Activated T-cell treated with anti-CD3 and anti-CD28 coated beads, Interleukin-2, amount 50 U/mL, for 4 hours (primary cell): ENCODE data around the gene JAM2. TPM values are rescaled to one million over a fixed set of nuclear protein-coding genes. Genes with fewer than 3 reads are reported as not detected.

Experiments used
- ATAC-seq, 2 donors: fragments of 200-7000 bp; cut with Tn5 transposase; one replicate each; pipeline ENCODE4 v1.10.0; 2021
- DNase-seq: peaks from one replicate; pipeline ENCODE4 v3.0.0-alpha.2; 2020
- H3K27me3 Mint-ChIP-seq: one replicate; pipeline ENCODE4 v1.8.0; 2021; ENCODE audit warnings: low read depth, mixed read lengths
- H3K36me3 Mint-ChIP-seq: one replicate; pipeline ENCODE4 v1.8.0; 2022; ENCODE audit warnings: mixed read lengths; ENCODE audit not compliant: insufficient read depth
- H3K4me1 Mint-ChIP-seq: one replicate; pipeline ENCODE4 v1.8.0; 2021; ENCODE audit warnings: low read depth, mixed read lengths
- H3K4me3 Mint-ChIP-seq: one replicate; pipeline ENCODE4 v1.8.0; 2021; ENCODE audit warnings: mild to moderate bottlenecking, moderate library complexity, mixed read lengths
- H3K9me3 Mint-ChIP-seq: one replicate; pipeline ENCODE4 v1.8.0; 2021; ENCODE audit warnings: mixed read lengths
- total RNA-seq, 3 donors: library from RNA; stranded (reverse); gene quantifications; one replicate each; pipeline ENCODE4 v1.2.1, GENCODE V29; 2021

The JAM2 gene
- total RNA-seq, 3 donors from 2014 or later: 0.13 to 0.46 (median 0.29) TPM

DNA sequence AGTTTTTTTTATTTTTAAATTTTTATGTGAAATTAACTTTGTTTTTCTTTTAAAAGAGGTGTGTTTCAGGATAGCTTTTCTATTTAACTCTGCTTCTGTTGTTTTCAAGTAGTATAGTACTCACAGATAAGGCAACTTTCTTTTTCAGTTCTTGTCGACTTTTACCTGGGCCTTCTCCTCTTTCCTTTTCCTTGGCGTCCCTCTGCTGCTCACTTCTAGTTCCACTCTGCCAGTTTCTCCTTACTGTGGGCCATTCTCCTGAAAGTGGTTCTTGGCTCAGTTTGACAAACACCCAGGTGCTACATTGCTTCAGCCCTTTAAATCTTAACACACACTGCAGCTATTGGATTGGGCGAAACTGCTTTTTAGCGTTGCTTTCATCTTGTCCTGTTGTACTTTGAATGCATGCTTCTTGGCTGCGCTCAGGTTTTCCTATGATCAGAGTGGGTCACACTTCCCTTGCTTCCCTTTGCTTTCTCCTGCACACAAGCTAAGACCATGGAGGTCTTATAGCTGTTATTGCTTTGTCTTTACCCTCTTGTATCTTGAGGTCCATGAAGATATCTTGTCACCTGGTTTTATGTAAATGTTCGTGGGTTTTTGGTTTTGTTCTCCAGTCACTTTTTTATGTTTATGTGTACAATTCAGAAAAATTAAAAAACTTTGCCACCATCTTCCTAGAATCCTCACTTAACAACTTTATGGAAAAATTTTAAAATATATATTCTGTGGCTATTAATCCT lies 117.3 kb downstream of the JAM2 start:
- no peaks in the 10 kb centered on the region for H3K9me3 Mint-ChIP-seq
- no peaks in the 10 kb centered on the region for H3K27me3 Mint-ChIP-seq
- DNase-seq (no peak), ATAC-seq (no peak)
- H3K36me3 Mint-ChIP-seq: peaks cover 62% of the 10 kb centered on the region
- peaks cover 13% of the 10 kb centered on the region for H3K4me1 Mint-ChIP-seq
- H3K4me3 Mint-ChIP-seq: peak overlapping the region; percentile 1

DNA sequence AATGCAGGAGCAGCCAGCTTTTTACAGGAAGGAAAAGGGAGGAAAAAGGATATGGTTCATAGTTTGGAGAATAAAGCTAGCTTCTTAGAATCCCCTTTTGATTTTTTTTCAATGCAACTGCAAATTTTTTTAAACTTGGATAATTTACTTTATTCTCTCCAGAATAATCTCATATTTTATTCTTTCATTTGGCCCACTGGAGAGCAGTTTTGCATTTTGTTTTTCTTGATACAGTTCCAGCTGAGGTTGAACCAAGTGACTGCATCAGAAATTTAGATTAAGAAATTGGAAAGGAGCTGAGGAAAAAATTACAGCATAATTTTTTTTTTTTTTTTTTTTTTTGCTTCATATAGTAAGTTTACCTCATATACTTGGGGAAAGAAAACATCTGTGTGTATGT lies 118.5 kb downstream of the JAM2 start:
- H3K4me3 Mint-ChIP-seq: no peak overlapping the region
- no peaks in the 10 kb centered on the region for H3K27me3 Mint-ChIP-seq
- peaks cover 13% of the 10 kb centered on the region for H3K4me1 Mint-ChIP-seq
- ATAC-seq (no peak), DNase-seq (no peak)
- H3K36me3 Mint-ChIP-seq: peaks cover 66% of the 10 kb centered on the region
- H3K9me3 Mint-ChIP-seq: no peaks in the 10 kb centered on the region

DNA sequence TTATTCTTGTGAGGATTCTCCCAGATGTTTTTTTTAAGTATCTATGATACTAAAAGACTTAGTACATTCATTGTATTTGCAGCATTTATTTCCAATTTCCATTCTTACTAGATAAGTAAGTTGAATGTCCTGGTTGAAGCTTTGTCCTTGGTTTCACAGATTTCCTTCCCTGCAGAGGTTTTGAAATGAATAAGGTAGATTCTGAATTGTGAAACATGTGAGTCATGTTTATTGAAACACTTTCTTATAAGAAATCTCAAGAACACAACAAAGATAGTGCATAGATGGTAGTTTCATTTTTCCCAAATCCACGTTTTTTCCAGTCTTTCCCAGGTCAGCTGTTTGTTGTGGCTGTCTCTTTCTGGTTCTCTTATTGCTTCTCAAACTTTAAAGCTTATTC lies 120.5 kb downstream of the JAM2 start:
- Mint-ChIP-seq H3K27me3 (no peaks in the 10 kb centered on the region), H3K36me3 (peaks cover 65% of the 10 kb centered on the region), H3K4me3 (no peak overlapping the region), H3K9me3 (no peaks in the 10 kb centered on the region), H3K4me1 (peaks cover 13% of the 10 kb centered on the region)
- DNase-seq (no peak), ATAC-seq (no peak)

DNA sequence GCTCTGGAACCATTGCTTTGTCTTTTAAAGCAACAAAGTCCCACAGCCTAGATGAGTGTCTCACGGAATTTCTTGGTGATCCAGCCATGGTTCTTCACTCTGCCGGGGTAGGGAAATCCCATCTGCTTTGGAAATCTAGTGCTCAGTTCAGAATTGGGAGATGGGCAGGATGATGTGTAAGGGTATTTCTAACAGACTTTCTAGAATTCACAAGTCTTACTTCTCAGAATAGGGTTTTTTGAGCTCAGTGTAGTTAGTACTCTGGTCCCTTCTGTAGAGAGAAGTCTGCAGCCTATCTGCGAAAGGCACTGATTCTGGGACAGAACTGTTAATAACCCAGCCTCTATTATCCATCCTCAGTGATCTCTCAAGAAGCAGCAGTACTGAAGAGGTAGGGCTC lies 121.0 kb downstream of the JAM2 start:
- H3K4me1 Mint-ChIP-seq: peaks cover 13% of the 10 kb centered on the region
- H3K27me3 Mint-ChIP-seq: no peaks in the 10 kb centered on the region
- ATAC-seq: no peak
- peaks cover 65% of the 10 kb centered on the region for H3K36me3 Mint-ChIP-seq
- no peaks in the 10 kb centered on the region for H3K9me3 Mint-ChIP-seq
- no peak for DNase-seq
- H3K4me3 Mint-ChIP-seq: no peak overlapping the region

DNA sequence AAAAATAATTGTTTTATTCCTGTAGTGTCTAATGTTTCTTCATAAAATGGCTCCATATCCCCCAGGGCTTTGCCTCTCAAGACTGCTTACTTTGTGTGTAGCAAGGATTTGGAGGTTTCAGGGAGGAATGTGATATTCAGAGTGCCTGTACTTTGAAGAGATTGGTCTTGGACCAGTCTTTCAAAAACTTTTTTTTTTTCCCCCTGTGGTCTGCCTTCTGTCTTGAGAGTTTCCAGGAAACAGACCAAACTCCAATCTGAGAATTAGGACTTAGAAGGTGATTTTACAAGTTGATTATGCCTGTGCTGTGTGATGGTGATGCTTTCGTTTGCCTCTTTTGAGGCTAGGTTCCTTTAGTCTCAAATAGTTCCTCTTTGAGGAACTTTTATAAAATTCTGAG lies 121.6 kb downstream of the JAM2 start:
- Mint-ChIP-seq H3K27me3 (no peaks in the 10 kb centered on the region), H3K4me1 (peaks cover 12% of the 10 kb centered on the region), H3K4me3 (no peak overlapping the region), H3K9me3 (no peaks in the 10 kb centered on the region), H3K36me3 (peaks cover 67% of the 10 kb centered on the region)
- DNase-seq (no peak), ATAC-seq (no peak)

DNA sequence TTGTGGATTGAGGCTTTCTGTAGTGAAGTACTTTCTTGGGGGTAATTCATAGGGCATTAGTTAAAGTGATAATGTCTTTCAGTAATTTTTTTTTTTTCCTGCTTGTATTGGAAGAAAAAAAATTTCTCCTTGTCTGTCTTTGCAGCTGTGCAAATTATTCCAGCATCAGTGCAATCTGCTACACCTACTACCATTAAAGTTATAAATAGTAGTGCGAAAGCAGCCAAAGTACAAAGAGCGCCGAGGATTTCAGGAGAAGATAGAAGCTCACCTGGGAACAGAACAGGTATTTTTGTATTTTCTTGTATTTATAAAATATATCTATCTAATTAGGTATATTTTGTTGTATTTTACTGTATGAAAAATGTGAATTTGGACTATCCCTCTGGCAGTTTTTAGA lies 125.0 kb downstream of the JAM2 start:
- DNase-seq: no peak
- Mint-ChIP-seq H3K27me3 (no peaks in the 10 kb centered on the region), H3K9me3 (no peaks in the 10 kb centered on the region), H3K4me1 (peaks cover 3% of the 10 kb centered on the region), H3K4me3 (no peak overlapping the region), H3K36me3 (peaks cover 63% of the 10 kb centered on the region)
- no peak for ATAC-seq

Other genes starting within 250 kb of the JAM2 start
- 10 to 100 TPM; 75.2 to 80.0 (median 75.6) TPM for gene MRPL39, start 31.8 kb upstream of the JAM2 start, total RNA-seq
- gene ATP5PF, start 95.6 kb downstream of the JAM2 start, total RNA-seq: 100 to 1,000 TPM; 174 to 180 (median 179) TPM
- 10 to 100 TPM; 24.5 to 26.8 (median 25.8) TPM for gene GABPA, start 95.7 kb downstream of the JAM2 start, total RNA-seq